Fibroblast of lung (primary cell): Measurements from ENCODE around the gene FAM184A.

Experiments used
- EZH2 ChIP-seq: IDR thresholded peaks from 2 replicates; pipeline ENCODE4 v1.5.1; 2012; ENCODE audit warnings: low read length, control low read depth, mild to moderate bottlenecking; ENCODE audit errors: missing control alignments
- TF ChIP-seq, protein P1 (sequence below), 2 donors: IDR thresholded peaks in 1 of 2; conservative IDR thresholded peaks in 1 of 2; 1 replicate in 1 of 2; 2 replicates in 1 of 2; pipeline ENCODE4 v1.5.1; 2011 to 2012; ENCODE audit warnings: low read length in 2 of 2, control low read depth in 1 of 2, inconsistent platforms in 1 of 2, low read depth in 1 of 2, mild to moderate bottlenecking in 1 of 2

DNA sequence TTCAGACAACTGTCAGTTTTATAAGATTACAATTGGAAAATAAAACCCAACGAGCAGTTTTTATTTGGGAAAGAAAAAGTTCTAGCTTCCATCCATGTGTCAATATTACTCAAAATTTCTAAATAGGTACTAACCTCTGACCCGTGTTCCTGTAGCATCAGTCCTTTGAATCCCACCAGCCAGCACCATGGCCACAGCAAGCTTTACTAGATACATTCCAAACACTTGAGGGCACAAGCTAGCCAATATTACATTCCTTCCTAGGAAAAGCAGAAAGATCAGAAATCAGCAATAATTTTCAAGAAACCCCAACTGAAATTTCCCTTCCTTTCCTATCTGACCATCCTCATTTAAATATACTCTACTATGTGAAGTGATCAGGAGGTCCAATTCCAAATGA lies 165.3 kb downstream of the FAM184A start:
- TF ChIP-seq, protein P1, sequence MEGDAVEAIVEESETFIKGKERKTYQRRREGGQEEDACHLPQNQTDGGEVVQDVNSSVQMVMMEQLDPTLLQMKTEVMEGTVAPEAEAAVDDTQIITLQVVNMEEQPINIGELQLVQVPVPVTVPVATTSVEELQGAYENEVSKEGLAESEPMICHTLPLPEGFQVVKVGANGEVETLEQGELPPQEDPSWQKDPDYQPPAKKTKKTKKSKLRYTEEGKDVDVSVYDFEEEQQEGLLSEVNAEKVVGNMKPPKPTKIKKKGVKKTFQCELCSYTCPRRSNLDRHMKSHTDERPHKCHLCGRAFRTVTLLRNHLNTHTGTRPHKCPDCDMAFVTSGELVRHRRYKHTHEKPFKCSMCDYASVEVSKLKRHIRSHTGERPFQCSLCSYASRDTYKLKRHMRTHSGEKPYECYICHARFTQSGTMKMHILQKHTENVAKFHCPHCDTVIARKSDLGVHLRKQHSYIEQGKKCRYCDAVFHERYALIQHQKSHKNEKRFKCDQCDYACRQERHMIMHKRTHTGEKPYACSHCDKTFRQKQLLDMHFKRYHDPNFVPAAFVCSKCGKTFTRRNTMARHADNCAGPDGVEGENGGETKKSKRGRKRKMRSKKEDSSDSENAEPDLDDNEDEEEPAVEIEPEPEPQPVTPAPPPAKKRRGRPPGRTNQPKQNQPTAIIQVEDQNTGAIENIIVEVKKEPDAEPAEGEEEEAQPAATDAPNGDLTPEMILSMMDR (conservative IDR thresholded peaks at IDR 0.05 in 1 of 2, IDR thresholded peaks at IDR 0.05 in 1 of 2; ENCODE audit: low read depth in 1 of 2, low read length in 2 of 2), result no peak
- no peak for TF ChIP-seq EZH2
